Measurements from ENCODE around the gene ENPEP. TPM values are rescaled to one million over a fixed set of nuclear protein-coding genes. Genes with fewer than 3 reads are reported as not detected.

ENPEP gene
- total and polyA plus RNA-seq, 2 of the 13 experiments (the other 11 are each of a cell fraction or from before 2014, with no cell fraction given) = not detected

DNA sequence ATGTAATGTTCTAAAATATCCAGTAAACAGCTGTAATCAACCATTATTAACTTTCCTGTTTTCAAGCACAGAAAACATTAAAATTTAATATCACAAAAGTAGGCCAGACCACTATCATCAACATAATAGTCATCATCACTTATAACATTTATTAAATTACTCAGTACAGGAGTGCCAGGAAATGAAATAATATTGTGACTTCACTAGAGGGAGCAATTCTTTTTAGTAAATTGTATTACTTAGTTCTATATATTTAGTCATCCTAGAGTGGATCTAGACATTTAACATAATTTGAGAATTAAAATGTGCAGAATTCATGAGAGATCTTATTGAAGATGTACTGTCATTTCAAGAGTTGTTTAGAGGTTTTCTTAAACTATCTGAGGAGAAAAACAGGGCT lies 113.3 kb downstream of the ENPEP start:
- Histone ChIP-seq H3K9ac (ENCODE audit: insufficient read depth, low read depth, low read length) (no peak overlapping the region), H3K4me3 (replicated peaks in 1 of 3; ENCODE audit: insufficient read depth in 1 of 3, low read depth in 2 of 3, low read length in 3 of 3) (no peak overlapping the region), H2AFZ (ENCODE audit: low read length) (no peak overlapping the region), H4K20me1 (ENCODE audit: insufficient read depth, low read length) (no peaks in the 10 kb centered on the region), H3K9me3 (ENCODE audit: low read length) (no peaks in the 10 kb centered on the region), H3K36me3 (replicated peaks in 1 of 2; ENCODE audit: control insufficient read depth in 1 of 2, insufficient read depth in 2 of 2, low read length in 2 of 2) (no peaks in the 10 kb centered on the region), H3K4me2 (ENCODE audit: low read depth, low read length) (no peak overlapping the region), H3K27ac (ENCODE audit: extremely low read length, insufficient read depth, low read length) (no peak overlapping the region), H3K79me2 (ENCODE audit: insufficient read depth, low read length) (no peaks in the 10 kb centered on the region), H3K27me3 (ENCODE audit: control insufficient read depth in 1 of 2, insufficient read depth in 2 of 2, low read length in 2 of 2) (no peaks in the 10 kb centered on the region; a peak in 1 of 5 replicates), H3K4me1 (ENCODE audit: insufficient read depth, low read length) (no peaks in the 10 kb centered on the region)
- intact Hi-C loops (cut with micrococcal nuclease; ENCODE audit: unreplicated experiment) (no loop called here), in situ Hi-C loops (cut with HindIII; ENCODE audit: extremely low pct_ligation_motif_present, low pct_unique_long_range_greater_than_20kb) (no loop called here)
- FAIRE-seq = no peak
- no peak for ATAC-seq
- TF ChIP-seq, protein P1, sequence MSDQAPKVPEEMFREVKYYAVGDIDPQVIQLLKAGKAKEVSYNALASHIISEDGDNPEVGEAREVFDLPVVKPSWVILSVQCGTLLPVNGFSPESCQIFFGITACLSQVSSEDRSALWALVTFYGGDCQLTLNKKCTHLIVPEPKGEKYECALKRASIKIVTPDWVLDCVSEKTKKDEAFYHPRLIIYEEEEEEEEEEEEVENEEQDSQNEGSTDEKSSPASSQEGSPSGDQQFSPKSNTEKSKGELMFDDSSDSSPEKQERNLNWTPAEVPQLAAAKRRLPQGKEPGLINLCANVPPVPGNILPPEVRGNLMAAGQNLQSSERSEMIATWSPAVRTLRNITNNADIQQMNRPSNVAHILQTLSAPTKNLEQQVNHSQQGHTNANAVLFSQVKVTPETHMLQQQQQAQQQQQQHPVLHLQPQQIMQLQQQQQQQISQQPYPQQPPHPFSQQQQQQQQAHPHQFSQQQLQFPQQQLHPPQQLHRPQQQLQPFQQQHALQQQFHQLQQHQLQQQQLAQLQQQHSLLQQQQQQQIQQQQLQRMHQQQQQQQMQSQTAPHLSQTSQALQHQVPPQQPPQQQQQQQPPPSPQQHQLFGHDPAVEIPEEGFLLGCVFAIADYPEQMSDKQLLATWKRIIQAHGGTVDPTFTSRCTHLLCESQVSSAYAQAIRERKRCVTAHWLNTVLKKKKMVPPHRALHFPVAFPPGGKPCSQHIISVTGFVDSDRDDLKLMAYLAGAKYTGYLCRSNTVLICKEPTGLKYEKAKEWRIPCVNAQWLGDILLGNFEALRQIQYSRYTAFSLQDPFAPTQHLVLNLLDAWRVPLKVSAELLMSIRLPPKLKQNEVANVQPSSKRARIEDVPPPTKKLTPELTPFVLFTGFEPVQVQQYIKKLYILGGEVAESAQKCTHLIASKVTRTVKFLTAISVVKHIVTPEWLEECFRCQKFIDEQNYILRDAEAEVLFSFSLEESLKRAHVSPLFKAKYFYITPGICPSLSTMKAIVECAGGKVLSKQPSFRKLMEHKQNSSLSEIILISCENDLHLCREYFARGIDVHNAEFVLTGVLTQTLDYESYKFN (CRISPR knock-in tag; conservative IDR thresholded peaks at IDR 0.05) = no peak
- TF ChIP-seq, protein P2, sequence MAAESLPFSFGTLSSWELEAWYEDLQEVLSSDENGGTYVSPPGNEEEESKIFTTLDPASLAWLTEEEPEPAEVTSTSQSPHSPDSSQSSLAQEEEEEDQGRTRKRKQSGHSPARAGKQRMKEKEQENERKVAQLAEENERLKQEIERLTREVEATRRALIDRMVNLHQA (CRISPR knock-in tag; IDR thresholded peaks at IDR 0.05) = no peak
- no peak for TF ChIP-seq NAIF1 (CRISPR knock-in tag; IDR thresholded peaks at IDR 0.05; ENCODE audit: borderline replicate concordance)
- no peak for TF ChIP-seq ZC3H4 (CRISPR knock-in tag; IDR thresholded peaks at IDR 0.05; ENCODE audit: borderline replicate concordance)
- no peak for TF ChIP-seq MLLT10 (CRISPR knock-in tag; IDR thresholded peaks at IDR 0.05)
- no peak for TF ChIP-seq RORA (CRISPR knock-in tag; IDR thresholded peaks at IDR 0.05)
- no peak for TF ChIP-seq HCFC1 (IDR thresholded peaks at IDR 0.05; ENCODE audit: low read depth, low read length)
- no peak for TF ChIP-seq ZNF790 (CRISPR knock-in tag; IDR thresholded peaks at IDR 0.05; ENCODE audit: borderline replicate concordance)
- TF ChIP-seq ZNF879 (CRISPR knock-in tag; IDR thresholded peaks at IDR 0.05) = no peak
- no peak for TF ChIP-seq ELF4 (CRISPR knock-in tag; IDR thresholded peaks at IDR 0.05; ENCODE audit: borderline replicate concordance)
- no peak for TF ChIP-seq KAT7 (CRISPR knock-in tag; IDR thresholded peaks at IDR 0.05; ENCODE audit: borderline replicate concordance)
- no peak for TF ChIP-seq MATR3 (CRISPR knock-in tag; IDR thresholded peaks at IDR 0.05)
- no peak for TF ChIP-seq KAT8 (CRISPR knock-in tag; IDR thresholded peaks at IDR 0.05)
- TF ChIP-seq, protein P3, sequence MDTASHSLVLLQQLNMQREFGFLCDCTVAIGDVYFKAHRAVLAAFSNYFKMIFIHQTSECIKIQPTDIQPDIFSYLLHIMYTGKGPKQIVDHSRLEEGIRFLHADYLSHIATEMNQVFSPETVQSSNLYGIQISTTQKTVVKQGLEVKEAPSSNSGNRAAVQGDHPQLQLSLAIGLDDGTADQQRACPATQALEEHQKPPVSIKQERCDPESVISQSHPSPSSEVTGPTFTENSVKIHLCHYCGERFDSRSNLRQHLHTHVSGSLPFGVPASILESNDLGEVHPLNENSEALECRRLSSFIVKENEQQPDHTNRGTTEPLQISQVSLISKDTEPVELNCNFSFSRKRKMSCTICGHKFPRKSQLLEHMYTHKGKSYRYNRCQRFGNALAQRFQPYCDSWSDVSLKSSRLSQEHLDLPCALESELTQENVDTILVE (CRISPR knock-in tag; IDR thresholded peaks at IDR 0.05) = no peak
- no peak for TF ChIP-seq MXD4 (CRISPR knock-in tag; IDR thresholded peaks at IDR 0.05)
- TF ChIP-seq THAP11 (CRISPR knock-in tag; IDR thresholded peaks at IDR 0.05) = no peak
- TF ChIP-seq, protein P4, sequence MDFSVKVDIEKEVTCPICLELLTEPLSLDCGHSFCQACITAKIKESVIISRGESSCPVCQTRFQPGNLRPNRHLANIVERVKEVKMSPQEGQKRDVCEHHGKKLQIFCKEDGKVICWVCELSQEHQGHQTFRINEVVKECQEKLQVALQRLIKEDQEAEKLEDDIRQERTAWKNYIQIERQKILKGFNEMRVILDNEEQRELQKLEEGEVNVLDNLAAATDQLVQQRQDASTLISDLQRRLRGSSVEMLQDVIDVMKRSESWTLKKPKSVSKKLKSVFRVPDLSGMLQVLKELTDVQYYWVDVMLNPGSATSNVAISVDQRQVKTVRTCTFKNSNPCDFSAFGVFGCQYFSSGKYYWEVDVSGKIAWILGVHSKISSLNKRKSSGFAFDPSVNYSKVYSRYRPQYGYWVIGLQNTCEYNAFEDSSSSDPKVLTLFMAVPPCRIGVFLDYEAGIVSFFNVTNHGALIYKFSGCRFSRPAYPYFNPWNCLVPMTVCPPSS (IDR thresholded peaks at IDR 0.05) = no peak
- BruUV-seq (replicated peaks) = no TSS peak
- CTCF ChIA-PET (ENCODE audit: low intra/inter-chr PET ratio, low total read pairs) = no interaction called here
- POLR2A ChIA-PET = no interaction called here
- DNase-seq (ENCODE audit: low spot score) = no peak

All from HepG2 (cell line).